Smooth muscle cell (in vitro differentiated cells): Measurements from ENCODE around the gene CTNNA2. TPM values are rescaled to one million over a fixed set of nuclear protein-coding genes. Genes with fewer than 3 reads are reported as not detected.

Experiments used
- DNase-seq: peaks from one replicate; lab custom pipeline; 2025; ENCODE audit not compliant: unreplicated experiment; lab: John Stamatoyannopoulos, UW
- H2AFZ ChIP-seq: fragments of 200-600 bp; sonication (generic); 2 replicates; pipeline ENCODE4 v1.6.0; 2016; ENCODE audit warnings: antibody characterized with exemption, low read depth, mild to moderate bottlenecking
- H3F3A ChIP-seq: fragments of 200-600 bp; sonication (generic); 2 replicates; pipeline ENCODE4 v1.6.0; 2017; ENCODE audit warnings: antibody characterized with exemption, low read depth
- H3K27ac ChIP-seq: fragments of 200-600 bp; sonication (generic); 2 replicates; pipeline ENCODE4 v1.5.1; 2016; ENCODE audit warnings: low read depth, mild to moderate bottlenecking
- H3K27me3 ChIP-seq: fragments of 200-600 bp; sonication (generic); 2 replicates; pipeline ENCODE4 v1.6.1; 2016; ENCODE audit warnings: low read depth, mild to moderate bottlenecking
- H3K36me3 ChIP-seq: fragments of 200-600 bp; sonication (generic); 2 replicates; pipeline ENCODE4 v1.5.1; 2016; ENCODE audit warnings: low read depth
- H3K4me1 ChIP-seq: fragments of 200-600 bp; sonication (generic); 2 replicates; pipeline ENCODE4 v1.5.1; 2016; ENCODE audit warnings: low read depth
- H3K4me2 ChIP-seq: fragments of 200-600 bp; sonication (generic); 2 replicates; pipeline ENCODE4 v1.6.0; 2016; ENCODE audit warnings: mild to moderate bottlenecking
- H3K4me3 ChIP-seq: fragments of 200-600 bp; sonication (generic); 2 replicates; pipeline ENCODE4 v1.5.1; 2016; ENCODE audit warnings: mild to moderate bottlenecking
- H3K79me2 ChIP-seq: fragments of 200-600 bp; sonication (generic); 2 replicates; pipeline ENCODE4 v1.6.0; 2016; ENCODE audit warnings: low read depth, mild to moderate bottlenecking
- H3K9ac ChIP-seq: fragments of 200-600 bp; sonication (generic); 2 replicates; pipeline ENCODE4 v1.6.0; 2016; ENCODE audit warnings: low read depth
- H3K9me3 ChIP-seq: fragments of 200-600 bp; sonication (generic); replicated peaks from 2 replicates; pipeline ENCODE4 v1.5.1; 2016; ENCODE audit warnings: low read depth
- H4K20me1 ChIP-seq: fragments of 200-600 bp; sonication (generic); 2 replicates; pipeline ENCODE4 v1.6.0; 2016; ENCODE audit warnings: low read depth
- WGBS: methylation state at CpG from one replicate; pipeline ENCODE4 v1.1.7; 2016; ENCODE audit warnings: low lambda C conversion rate; 5-methylcytosine and 5-hydroxymethylcytosine counted together
- polyA plus RNA-seq: library from polyadenylated mRNA; unstranded; fragments of >200 nt; fragmentation: Nextera tagmentation; extraction: Ambion mirVana; gene quantifications from 2 replicates; pipeline ENCODE4 v1.2.1, GENCODE V29; 2016
- total RNA-seq: library from RNA; depleted of rRNA; stranded (reverse); fragments of >200 nt; gene quantifications from 2 replicates; pipeline ENCODE4 v1.2.3, GENCODE V29; 2014
- TF ChIP-seq, protein P1 (sequence below): fragments of 200-600 bp; sonication (generic); IDR thresholded peaks from 2 replicates; pipeline ENCODE4 v1.5.1; 2017; ENCODE audit warnings: borderline replicate concordance, mild to moderate bottlenecking, antibody characterized with exemption; ENCODE audit not compliant: insufficient read depth, poor library complexity, severe bottlenecking

Gene CTNNA2
- total and polyA plus RNA-seq, 2 experiments from 2014 or later: not detected

- Histone ChIP-seq H3K9me3 (no peaks in the 10 kb centered on the region), H3K27me3 (no peaks in the 10 kb centered on the region), H3K4me3 (no peak overlapping the region), H3K79me2 (no peaks in the 10 kb centered on the region), H4K20me1 (no peaks in the 10 kb centered on the region), H3K9ac (no peak overlapping the region), H3K4me2 (no peak overlapping the region), H3K36me3 (no peaks in the 10 kb centered on the region), H3K4me1 (no peaks in the 10 kb centered on the region), H2AFZ (no peak overlapping the region), H3F3A (no peaks in the 10 kb centered on the region), H3K27ac (no peak overlapping the region)
- 79% methylated on average over 13 of the region's 13 CpGs for WGBS
- DNase-seq: no peak
- TF ChIP-seq, protein P1, sequence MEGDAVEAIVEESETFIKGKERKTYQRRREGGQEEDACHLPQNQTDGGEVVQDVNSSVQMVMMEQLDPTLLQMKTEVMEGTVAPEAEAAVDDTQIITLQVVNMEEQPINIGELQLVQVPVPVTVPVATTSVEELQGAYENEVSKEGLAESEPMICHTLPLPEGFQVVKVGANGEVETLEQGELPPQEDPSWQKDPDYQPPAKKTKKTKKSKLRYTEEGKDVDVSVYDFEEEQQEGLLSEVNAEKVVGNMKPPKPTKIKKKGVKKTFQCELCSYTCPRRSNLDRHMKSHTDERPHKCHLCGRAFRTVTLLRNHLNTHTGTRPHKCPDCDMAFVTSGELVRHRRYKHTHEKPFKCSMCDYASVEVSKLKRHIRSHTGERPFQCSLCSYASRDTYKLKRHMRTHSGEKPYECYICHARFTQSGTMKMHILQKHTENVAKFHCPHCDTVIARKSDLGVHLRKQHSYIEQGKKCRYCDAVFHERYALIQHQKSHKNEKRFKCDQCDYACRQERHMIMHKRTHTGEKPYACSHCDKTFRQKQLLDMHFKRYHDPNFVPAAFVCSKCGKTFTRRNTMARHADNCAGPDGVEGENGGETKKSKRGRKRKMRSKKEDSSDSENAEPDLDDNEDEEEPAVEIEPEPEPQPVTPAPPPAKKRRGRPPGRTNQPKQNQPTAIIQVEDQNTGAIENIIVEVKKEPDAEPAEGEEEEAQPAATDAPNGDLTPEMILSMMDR: no peak
Observed at GRCh38 chr2:80545420-80546210, 1032.8 kb downstream of the CTNNA2 start.

GRCh38 chr2:80546766-80547165, 1033.9 kb downstream of the CTNNA2 start:
- Histone ChIP-seq H3K36me3 (no peaks in the 10 kb centered on the region), H3K27ac (no peak overlapping the region), H3K27me3 (no peaks in the 10 kb centered on the region), H3K79me2 (no peaks in the 10 kb centered on the region), H3K9me3 (no peaks in the 10 kb centered on the region), H2AFZ (no peak overlapping the region), H3K4me3 (no peak overlapping the region), H3K9ac (no peak overlapping the region), H3F3A (no peaks in the 10 kb centered on the region), H4K20me1 (no peaks in the 10 kb centered on the region), H3K4me2 (no peak overlapping the region), H3K4me1 (no peaks in the 10 kb centered on the region)
- TF ChIP-seq, protein P1: no peak
- DNase-seq: no peak
- 94% methylated on average over 1 of the region's 1 CpG for WGBS

GRCh38 chr2:80547344-80547743, 1034.5 kb downstream of the CTNNA2 start:
- H3K9me3 ChIP-seq: no peaks in the 10 kb centered on the region

More at GRCh38 chr2:80547344-80547743, 1034.5 kb downstream of the CTNNA2 start:
- Histone ChIP-seq H3K36me3 (no peaks in the 10 kb centered on the region), H3K4me3 (no peak overlapping the region), H4K20me1 (no peaks in the 10 kb centered on the region), H3K79me2 (no peaks in the 10 kb centered on the region), H3K4me2 (no peak overlapping the region), H3K9ac (no peak overlapping the region), H3K27ac (no peak overlapping the region), H3K4me1 (no peaks in the 10 kb centered on the region), H3K27me3 (no peaks in the 10 kb centered on the region), H3F3A (no peaks in the 10 kb centered on the region), H2AFZ (no peak overlapping the region)
- no peak for DNase-seq
- TF ChIP-seq, protein P1: no peak
